RPMI8226 (cell line): ENCODE measurements around the gene MAPK6.

ENCODE experiments used
- DNase-seq: peaks from one replicate; pipeline ENCODE4 v3.0.0-alpha.2; 2015

The MAPK6 gene

DNA sequence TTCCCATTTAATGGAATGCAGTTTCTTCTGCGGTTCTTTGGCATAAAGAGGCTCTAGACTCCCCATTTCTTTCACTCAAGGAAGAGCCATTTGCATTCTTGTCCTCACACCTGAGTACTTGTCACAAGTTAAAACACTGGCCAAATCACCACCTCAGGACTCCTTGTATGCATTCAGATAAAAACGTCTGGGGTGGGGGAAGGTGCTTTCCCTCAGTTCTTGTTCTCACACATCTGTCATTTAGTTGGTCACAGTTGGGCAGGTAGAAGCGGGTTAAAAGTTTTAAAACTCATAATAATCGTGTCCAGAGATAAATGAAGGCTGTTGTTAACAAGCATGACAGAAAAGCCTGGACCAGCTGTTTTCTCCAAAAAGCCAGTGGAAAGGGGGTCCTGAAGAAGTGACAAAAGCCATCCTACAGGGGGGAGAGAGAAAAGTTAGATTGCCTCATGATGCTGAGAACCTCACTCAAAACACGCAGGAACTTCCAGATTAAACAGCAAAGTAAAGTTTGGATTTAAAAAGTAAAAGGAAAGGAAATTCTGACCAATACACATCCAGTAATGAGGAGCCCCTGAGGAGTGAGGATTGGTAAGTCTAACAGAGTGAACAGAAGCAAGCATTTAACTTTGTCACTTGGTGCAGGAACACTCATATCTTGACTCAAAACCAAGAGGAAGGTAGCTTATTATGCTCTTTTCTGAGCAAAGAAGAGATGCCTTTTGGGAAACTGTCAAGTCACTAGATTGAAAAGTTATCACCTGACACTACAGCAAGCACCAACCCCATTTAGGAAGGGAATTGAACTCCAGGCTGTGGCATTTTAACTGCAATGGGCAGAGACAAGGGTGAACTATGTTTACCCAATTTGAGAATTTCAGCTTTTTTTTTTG, 90.8 kb downstream of the MAPK6 start:
- no peak for DNase-seq

DNA sequence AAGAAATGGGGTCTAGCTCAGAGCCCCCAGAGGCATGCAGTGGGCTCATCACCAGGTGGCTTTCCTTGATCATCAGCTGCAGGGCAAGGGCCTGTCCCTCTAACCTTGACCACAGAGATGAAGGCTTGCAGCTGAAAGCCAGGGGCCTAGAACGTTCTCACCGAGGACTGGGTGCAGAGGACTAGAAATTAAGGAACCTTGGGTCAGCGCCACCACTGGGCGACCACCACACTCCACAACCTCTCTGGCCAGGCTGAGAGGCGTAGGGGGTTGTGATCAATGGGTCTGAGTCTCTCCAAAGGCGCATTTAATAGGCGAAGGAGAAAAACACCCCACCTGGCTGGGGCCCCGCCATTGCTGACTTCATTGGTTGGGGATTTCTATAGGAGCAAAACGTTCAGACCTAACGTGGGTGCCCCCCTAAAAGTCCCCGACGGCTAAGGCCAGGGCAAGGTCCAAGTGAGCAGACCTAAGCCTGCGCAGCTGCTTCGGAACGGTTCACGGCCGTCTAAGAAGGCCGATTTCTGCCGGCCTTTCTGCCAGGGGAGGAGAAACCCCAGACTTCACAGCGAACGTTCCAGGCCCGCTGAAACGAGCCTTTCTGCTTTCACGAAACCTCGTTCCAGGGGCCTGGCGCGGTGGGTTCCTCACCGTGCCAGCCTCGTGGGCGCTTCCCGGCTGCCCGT, 92.6 kb downstream of the MAPK6 start:
- no peak for DNase-seq

DNA sequence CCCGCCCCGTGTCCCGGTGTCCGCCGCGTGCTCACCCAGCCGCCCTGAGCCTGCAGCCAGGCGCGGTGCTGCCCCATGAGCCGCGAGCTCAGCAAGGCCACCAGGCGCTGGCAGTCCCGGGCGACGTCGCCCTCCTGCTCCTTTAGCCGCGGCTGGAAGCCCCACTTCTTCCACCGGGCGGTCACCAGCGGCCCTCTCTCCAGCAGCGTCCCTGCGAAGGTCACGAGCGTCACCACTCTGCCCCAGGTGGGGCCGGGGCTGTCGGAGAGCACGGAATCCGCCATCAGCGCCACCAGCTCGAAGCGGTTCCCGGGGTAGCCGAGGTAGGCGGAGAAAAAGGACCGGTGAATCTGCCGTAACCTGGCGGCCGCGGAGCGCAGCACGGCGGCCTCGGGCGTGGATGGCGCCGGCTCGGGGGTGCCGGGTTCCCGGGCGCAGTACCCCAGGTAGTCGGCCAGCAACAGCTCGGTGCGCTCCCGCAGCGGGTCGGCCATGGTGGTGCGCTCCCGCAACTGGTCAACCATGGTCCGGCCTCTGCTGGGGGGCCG, 93.3 kb downstream of the MAPK6 start:
- DNase-seq = peak; percentile 32

DNA sequence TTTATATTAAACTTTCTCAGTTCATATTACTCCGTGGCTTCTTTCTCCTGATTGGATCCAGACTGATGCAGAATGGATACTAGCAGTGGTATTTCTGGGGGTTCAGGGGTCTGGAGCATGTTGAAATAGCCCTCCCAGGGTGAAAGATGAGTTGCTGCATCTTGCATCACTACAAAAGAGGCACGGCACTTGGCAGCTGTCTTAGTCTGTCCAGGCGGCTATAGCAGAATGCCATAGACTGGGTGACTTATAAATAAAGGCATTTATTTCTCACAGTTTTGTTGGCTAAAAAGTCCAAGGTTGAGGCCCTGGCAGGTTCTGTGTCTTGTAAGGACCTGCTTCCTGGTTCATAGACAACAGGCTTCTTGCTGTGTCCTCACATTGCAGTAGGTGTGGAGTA, 94.2 kb downstream of the MAPK6 start:
- no peak for DNase-seq

DNA sequence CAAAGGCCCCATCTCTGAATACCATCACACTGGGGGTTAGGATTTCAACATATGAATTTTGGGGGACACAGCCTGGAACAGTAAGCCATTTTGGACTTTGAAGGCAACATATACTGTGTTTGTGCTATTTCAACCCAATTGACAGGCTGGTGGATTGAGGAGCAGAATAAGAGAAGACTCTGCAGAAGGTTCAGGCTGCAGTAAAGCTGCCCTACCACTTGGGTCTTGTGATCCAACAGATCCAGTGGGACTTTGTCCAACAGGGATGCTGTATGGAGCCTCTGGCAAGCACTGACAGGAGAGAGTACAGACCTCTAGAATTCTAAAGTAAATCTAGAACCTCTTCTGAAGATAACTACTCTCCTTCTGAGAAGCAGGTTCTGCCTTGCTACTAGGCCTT, 94.7 kb downstream of the MAPK6 start:
- no peak for DNase-seq

DNA sequence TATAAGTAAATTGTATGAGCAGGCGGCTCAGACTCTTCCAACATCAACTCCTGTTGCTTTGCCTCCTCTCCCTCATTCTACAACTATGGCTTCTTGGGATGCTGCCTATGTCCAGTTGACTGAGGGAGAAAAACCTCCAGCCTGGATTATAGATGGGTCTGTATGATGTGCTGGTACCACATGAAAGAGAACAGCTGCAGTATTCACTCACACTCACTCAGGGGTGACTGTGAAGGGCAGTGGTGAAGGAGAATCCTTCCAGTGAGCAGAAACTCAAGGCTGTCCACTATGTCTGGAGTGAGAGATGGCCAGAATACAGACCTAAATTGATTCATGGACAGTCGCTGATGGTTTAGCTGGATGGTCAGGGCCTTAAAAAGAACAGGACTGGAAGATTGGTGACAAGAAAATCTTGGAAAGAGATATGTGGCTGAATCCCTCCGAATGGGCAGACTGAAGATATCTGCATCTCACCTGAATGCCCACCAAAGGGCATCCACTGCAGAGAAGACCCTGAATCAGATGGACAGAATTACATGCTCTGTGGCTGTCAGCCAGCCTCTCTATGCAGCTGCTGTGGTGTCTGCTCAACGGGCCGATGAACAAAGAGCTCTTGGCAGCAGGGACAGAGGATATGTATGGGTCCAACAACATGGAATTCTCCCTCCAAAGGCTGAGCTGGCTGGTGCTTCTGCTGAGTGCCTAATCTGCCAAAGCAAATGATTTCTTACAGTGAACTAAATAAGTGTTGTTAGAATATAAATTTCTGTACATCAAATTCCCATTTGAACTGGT, 95.4 kb downstream of the MAPK6 start:
- no peak for DNase-seq

DNA sequence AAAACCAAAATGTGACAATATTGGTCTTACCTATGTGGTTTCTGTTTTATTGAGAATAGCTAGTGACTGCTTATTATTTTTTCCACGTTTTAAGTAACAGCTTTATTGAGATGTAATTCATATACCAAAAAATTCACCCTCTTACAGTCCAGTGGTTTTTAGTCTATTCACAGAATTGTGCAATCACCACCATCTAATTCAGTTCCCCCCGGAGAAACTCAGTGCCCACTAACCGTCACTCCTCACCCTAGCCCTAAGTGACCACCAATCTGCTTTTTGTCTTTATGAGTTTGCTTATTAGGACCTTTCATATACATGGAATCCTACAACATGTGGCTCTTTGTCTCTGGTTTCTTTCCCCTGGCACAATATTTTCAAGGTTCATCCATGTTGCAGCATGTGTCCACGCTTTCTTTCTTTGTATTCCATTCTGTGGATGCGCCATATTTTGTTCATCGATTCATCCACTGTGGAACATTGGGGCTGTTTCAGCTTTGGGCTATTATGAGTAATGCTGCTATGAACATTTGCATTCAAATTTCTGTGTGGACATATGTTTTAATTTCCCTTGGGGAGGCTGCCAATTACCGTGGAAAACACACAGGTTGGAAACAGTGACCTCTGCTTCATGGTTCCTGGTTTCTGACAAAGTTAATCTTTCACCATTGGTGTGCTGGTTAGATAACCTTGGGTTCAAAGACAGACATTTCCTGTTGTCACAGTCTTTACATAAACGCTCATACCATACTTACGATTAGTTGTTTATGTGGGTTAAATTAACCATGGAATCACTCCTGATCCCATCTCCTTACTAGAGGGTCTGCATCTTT, 96.8 kb downstream of the MAPK6 start:
- no peak for DNase-seq
